Activated CD8-positive, alpha-beta memory T cell treated with anti-CD3 and anti-CD28 coated beads for 1 hour (primary cell): ENCODE results near the gene NEB.
"Not testable (repeated sequence)": the region's sequence is repeated elsewhere in the genome, so short reads cannot be mapped to it uniquely, and the experiment has no call there.

Experiments
- DNase-seq, 2 donors: peaks; one replicate each; pipeline ENCODE4 v3.0.0-alpha.2; 2020; ENCODE audit warnings: low read depth in 1 of 2; ENCODE audit errors: extremely low read depth in 1 of 2

NEB gene

DNA sequence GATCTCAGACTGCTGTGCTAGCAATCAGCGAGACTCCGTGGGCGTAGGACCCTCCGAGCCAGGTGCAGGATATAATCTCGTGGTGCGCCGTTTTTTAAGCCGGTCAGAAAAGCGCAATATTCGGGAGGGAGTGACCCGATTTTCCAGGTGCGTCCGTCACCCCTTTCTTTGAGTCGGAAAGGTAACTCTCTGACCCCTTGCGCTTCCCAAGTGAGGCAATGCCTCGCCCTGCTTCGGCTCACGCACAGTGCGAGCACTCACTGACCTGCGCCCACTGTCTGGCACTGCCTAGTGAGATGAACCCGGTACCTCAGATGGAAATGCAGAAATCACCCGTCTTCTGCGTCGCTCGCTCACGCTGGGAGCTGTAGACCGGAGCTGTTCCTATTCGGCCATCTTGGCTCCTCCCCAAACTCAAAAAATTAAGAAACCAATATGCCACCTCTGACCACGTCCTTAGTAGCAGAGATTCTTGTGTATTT is 29.8 kb downstream of the NEB start:
- not testable (repeated sequence) for DNase-seq

GRCh38 chr2:151698134-151698533 is 36.1 kb downstream of the NEB start:
- DNase-seq = not testable (repeated sequence)

DNA sequence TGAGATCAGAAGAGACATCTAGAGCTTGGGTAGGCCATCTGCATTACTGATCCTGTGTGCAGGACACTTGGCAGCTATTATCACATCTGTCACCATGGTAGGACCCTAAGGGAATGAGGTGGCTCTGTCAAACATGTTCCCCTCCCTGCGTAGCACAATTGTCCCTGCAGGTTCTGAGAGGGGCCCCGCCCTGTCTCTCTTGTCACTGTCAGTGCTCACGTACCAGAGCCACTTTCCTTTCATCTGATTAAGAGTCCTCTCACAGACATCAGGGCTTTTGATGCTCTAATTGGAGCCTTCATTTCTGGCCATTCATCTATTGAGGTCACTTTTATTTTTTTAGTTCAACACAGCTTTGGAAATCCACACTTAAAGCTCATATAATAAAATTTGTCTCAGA is 38.5 kb downstream of the NEB start:
- DNase-seq = no peak

GRCh38 chr2:151691631-151692030 is 42.6 kb downstream of the NEB start:
- no peak for DNase-seq

DNA sequence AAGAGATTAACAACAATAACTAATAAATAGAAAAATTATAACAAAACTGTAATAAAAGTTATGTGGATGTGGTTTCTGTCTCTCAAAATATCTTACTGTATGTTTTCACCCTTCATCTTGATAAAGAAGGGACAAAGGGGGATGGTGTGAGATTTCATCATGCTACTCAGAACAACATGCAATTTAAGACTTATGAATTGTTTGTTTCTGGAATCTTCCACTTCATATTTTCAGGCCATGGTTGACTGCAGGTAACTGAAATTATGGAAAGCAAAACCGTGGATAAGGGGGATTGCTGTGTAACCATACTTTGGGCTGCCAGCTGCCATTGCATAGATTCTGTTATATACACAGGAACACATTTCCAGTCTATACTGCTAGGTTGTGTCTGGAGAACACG is 45.6 kb downstream of the NEB start:
- no peak for DNase-seq

GRCh38 chr2:151682459-151683003 is 51.7 kb downstream of the NEB start:
- DNase-seq = no peak

DNA sequence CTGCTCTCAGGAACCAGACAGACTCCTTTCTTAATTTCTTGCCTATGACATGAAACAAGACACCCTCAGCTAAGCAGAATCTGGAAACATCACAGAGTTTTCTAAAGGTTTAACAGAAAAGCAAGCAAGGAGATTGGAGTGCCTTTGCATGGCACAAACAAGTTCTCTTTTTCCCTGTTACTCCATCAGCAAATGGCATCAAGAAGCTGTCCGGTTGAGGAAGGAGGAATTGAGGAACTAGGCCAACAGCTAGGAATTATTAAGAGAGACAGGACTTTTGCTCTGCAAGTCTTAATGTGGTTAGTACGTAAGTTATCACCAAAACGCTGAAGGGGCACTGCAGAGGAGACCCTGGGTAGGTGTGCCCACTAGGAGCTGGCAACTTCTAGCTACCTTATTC is 53.2 kb downstream of the NEB start:
- no peak for DNase-seq

GRCh38 chr2:151679994-151680393 is 54.3 kb downstream of the NEB start:
- DNase-seq = no peak

GRCh38 chr2:151678849-151679248 is 55.4 kb downstream of the NEB start:
- no peak for DNase-seq

- no peak for DNase-seq
Observed at GRCh38 chr2:151673016-151673415, 61.3 kb downstream of the NEB start.

DNA sequence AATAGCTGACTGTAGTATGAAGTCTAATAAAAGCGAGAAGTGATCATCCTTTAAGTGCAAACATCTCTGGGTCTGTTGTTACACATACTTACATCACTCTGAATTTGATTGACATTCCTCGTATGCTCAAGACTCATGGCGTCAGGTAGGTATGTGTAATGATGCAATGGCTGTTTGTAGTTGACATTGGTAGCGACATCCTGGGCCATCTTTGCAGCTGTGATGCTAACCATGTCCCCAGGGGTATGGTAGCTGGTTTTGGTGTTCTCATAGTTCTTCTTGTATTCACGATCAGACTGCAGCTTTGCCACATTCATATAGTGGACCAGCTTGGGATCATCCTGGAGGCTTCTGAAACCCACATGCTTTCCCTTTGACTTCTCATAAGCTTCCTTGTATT is 62.0 kb downstream of the NEB start:
- no peak for DNase-seq

- DNase-seq = no peak
Observed at GRCh38 chr2:151670846-151671597, 63.3 kb downstream of the NEB start.

DNA sequence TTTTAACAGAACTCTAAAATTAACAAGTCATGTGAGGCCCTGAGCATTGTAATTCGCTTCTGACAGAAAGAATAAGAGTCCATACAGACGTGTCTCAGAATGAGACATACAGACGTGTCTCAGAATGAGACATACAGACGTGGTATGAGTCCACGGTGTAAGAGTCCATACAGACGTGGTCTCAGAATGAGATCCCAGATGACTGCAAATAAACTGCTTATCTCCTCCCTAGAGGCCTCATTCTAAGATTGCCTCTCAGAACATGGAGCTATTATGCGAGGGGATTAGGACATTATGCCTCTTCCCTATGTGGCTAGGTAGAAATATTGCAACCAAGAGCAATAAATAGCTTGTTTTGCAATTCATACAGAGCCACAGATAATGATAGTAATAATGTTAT is 63.9 kb downstream of the NEB start:
- no peak for DNase-seq

DNA sequence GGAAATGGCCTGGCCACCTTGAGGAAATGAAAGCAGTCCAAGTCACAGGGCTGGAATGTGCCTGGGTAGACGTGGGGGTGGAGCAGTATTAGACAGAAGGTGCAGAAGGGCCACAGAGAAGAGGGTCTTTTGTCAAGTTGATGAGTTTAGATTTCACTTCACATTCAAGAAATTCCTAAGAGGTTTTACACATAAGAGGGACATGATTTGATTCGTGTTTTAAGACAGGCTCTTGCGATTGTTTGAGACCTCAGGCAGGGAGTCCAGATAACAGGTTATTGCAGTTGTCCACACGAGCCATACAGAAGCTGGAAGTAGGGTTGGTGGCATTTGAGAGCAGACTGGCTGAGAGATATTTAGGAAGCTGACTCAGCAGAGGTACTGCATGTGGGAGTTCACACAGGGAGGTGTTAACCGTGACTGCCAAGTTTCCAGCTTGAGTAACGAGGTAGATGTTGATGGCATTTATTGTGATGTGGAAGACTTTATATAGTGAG is 64.6 kb downstream of the NEB start:
- DNase-seq = no peak

DNA sequence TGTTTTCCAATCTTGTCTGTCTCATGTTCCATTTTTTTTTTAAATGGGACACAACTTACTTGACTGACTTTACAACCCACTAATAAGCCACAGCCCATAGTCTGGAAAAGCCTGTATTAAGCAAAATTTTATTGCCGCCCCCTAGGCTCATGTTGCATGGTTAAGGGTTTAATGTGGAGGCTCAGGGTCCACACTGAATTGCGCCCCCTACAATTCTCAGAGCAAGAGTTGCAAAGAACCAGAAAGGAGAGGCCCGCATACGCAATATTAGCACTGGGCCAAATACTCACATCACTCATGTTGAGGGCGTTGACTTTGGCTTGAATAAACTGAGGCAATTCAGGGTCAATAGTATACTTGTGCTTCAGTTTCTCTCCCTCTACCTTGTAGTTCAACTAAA is 65.5 kb downstream of the NEB start:
- DNase-seq = no peak

DNA sequence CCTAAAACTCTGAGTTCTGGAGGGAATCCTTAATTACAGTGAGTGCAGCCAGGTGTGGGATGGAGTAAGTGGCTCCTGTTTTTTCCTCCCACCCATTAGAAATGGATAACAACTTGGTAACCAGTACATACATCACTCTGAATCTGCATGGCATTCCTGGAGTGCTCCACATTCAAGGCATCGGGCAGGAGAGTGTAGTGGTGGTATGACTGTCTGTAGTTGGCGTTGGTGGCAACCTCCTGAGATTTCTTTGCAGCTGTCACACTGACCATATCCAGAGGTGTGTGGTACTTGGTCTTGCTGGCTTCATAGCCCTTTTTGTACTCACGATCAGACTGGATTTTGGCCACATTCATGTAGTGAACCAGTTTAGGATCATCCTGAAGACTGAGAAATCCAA is 68.3 kb downstream of the NEB start:
- no peak for DNase-seq

- DNase-seq = no peak
Observed at GRCh38 chr2:151664520-151664919, 69.8 kb downstream of the NEB start.

DNA sequence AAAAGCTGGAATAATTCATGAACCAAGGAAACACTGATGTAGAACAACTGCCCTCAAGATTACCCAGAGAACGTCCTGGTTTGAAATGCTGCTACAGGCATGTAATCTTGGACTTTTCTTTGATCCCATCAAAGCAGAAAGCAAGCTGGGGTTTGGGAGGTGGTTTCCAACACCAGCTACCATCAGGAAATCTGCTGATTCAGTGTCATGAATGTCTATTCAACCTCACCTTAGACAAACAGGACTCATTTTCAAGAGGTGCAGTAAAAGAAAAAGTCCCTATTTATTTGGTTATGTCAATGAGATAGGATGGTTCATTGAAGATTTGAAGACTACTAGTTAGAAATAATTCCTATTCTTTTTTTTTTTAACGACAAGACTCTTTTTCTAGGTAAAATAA is 72.7 kb downstream of the NEB start:
- no peak for DNase-seq

GRCh38 chr2:151658081-151658480 is 76.2 kb downstream of the NEB start:
- DNase-seq = no peak

DNA sequence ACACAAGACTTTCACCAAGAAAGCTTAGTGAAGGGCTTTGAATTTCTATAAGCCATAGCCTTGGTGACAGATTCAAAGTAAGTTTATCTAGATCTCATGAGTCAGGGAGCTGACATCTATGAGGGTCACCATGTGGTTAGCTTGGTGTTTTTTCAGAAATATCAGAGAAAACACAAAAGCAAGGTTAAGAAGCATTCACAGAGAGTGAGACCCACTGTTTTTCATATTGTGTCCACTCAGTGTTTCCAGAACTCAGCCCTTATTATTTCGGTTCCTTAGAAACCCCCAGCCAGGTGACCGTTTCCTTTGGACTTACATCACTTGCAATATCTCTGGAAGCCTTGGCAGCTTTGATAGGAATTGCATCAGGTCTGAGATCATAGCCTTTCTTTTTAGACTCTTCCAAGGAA is 76.6 kb downstream of the NEB start:
- DNase-seq = no peak

DNA sequence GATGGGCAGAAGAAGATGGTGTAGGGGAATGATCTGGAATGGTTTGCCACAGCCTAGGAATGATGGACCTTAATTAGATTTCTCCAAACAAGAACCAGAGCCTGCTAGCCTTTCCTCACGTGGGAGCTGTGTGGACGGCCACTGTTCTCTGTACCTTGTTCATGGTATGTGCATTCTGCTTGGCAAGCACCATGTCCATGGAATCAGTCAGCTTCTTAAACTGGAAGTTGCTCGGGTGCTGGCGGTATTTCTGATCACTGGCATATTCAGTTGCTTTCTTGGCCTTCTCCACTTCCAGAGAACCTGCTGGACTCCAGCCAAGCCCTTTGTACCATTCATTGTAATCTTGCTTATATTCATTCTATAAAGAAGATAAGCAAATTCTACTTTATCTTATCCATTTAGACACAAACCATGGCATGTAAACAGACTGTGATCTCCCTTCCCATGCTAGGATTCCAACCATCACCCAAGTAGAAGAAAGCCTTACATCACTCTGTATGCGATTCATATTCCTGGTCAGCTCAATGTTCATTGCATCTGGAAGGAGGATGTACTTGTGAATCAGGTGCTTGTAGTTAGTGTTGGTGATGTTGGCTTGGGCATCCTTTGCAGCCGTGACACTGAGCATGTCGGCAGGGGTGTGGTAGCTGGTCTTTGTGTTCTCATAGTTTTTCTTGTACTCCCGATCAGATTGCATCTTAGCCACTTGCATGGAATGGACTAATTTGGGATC is 78.4 kb downstream of the NEB start:
- no peak for DNase-seq

- DNase-seq = no peak
Observed at GRCh38 chr2:151654891-151655290, 79.4 kb downstream of the NEB start.
